ENCODE data around the gene ZMIZ1.

ZMIZ1 gene

GRCh38 chr10:79191951-79192676, 123.3 kb downstream of the ZMIZ1 start:
- FAIRE-seq, result no peak

- no peak for FAIRE-seq
Observed at GRCh38 chr10:79192677-79193003, 123.9 kb downstream of the ZMIZ1 start.

GRCh38 chr10:79193694-79194382, 125.1 kb downstream of the ZMIZ1 start:
- FAIRE-seq, result no peak

GRCh38 chr10:79195091-79195923, 126.5 kb downstream of the ZMIZ1 start:
- FAIRE-seq, result no peak

- FAIRE-seq, result no peak
Observed at GRCh38 chr10:79196470-79197461, 128.0 kb downstream of the ZMIZ1 start.

- no peak for FAIRE-seq
Observed at GRCh38 chr10:79197558-79197957, 128.8 kb downstream of the ZMIZ1 start.

GRCh38 chr10:79200346-79200745, 131.6 kb downstream of the ZMIZ1 start:
- no peak for FAIRE-seq

GRCh38 chr10:79201706-79202105, 132.9 kb downstream of the ZMIZ1 start:
- FAIRE-seq, result no peak

- FAIRE-seq, result no peak
Observed at GRCh38 chr10:79202188-79203013, 133.6 kb downstream of the ZMIZ1 start.

GRCh38 chr10:79203014-79203644, 134.4 kb downstream of the ZMIZ1 start:
- FAIRE-seq, result no peak

GRCh38 chr10:79203833-79204232, 135.1 kb downstream of the ZMIZ1 start:
- FAIRE-seq, result no peak

GRCh38 chr10:79206300-79207095, 137.7 kb downstream of the ZMIZ1 start:
- no peak for FAIRE-seq

- no peak for FAIRE-seq
Observed at GRCh38 chr10:79207096-79207357, 138.3 kb downstream of the ZMIZ1 start.

GRCh38 chr10:79207726-79208125, 139.0 kb downstream of the ZMIZ1 start:
- no peak for FAIRE-seq

GRCh38 chr10:79208251-79208983, 139.7 kb downstream of the ZMIZ1 start:
- no peak for FAIRE-seq

- FAIRE-seq, result no peak
Observed at GRCh38 chr10:79209340-79209739, 140.6 kb downstream of the ZMIZ1 start.

GRCh38 chr10:79209831-79210230, 141.1 kb downstream of the ZMIZ1 start:
- FAIRE-seq, result no peak

GRCh38 chr10:79210672-79211071, 141.9 kb downstream of the ZMIZ1 start:
- no peak for FAIRE-seq

GRCh38 chr10:79211616-79212015, 142.8 kb downstream of the ZMIZ1 start:
- FAIRE-seq, result no peak

- no peak for FAIRE-seq
Observed at GRCh38 chr10:79215531-79215930, 146.8 kb downstream of the ZMIZ1 start.

Data from endometrium (tissue), 2 donors.